ENCODE measurements around the gene OVCH1. TPM values are rescaled to one million over a fixed set of nuclear protein-coding genes. Genes with fewer than 3 reads are reported as not detected.
"Not testable (repeated sequence)": the region's sequence is repeated elsewhere in the genome, so short reads cannot be mapped to it uniquely, and the experiment has no call there.

Gene OVCH1
- total RNA-seq, 1 donor from 2014 or later = not detected

- no peak for TF ChIP-seq CTCF (IDR thresholded peaks at IDR 0.05; ENCODE audit: partially characterized antibody, unreplicated experiment)
- Mint-ChIP-seq H3K9me3 (ENCODE audit: unreplicated experiment) (no peaks in the 10 kb centered on the region), H3K36me3 (ENCODE audit: unreplicated experiment) (no peaks in the 10 kb centered on the region), H3K27me3 (ENCODE audit: unreplicated experiment) (no peaks in the 10 kb centered on the region), H3K4me3 (ENCODE audit: unreplicated experiment) (no peak overlapping the region), H3K4me1 (ENCODE audit: low read depth, unreplicated experiment) (no peaks in the 10 kb centered on the region), H3K27ac (ENCODE audit: unreplicated experiment) (no peak overlapping the region)
- DNase-seq = no peak
These were observed 99.0 kb downstream of the OVCH1 start for GRCh38 chr12:29398495-29398894.

- no peak for DNase-seq
- no peak for TF ChIP-seq CTCF (IDR thresholded peaks at IDR 0.05; ENCODE audit: partially characterized antibody, unreplicated experiment)
- Mint-ChIP-seq H3K9me3 (ENCODE audit: unreplicated experiment) (no peaks in the 10 kb centered on the region), H3K4me3 (ENCODE audit: unreplicated experiment) (no peak overlapping the region), H3K36me3 (ENCODE audit: unreplicated experiment) (no peaks in the 10 kb centered on the region), H3K4me1 (ENCODE audit: low read depth, unreplicated experiment) (no peaks in the 10 kb centered on the region), H3K27ac (ENCODE audit: unreplicated experiment) (no peak overlapping the region), H3K27me3 (ENCODE audit: unreplicated experiment) (no peaks in the 10 kb centered on the region)
These were observed 100.7 kb downstream of the OVCH1 start for GRCh38 chr12:29396774-29397173.

DNA sequence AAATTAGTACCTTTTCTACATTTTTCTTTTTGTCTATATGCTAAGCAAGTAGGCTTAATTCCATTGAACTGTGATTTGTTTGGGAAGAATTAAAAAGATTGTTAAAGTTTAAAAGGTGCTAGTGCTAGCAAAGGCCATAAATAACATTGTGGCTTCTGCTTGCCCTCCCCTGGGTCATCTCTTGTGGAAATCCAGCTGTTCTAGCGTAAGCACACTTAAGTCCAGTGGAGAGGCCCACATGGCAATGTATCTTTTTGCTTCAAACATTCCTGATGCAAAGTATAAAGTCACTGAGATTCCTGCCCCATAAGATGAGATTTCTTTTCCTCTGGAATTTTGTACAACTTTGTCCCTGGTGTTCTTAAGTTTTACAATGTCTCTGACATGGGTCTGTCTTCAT is 102.1 kb downstream of the OVCH1 start:
- TF ChIP-seq CTCF (IDR thresholded peaks at IDR 0.05; ENCODE audit: partially characterized antibody, unreplicated experiment) = no peak
- H3K4me3 Mint-ChIP-seq (ENCODE audit: unreplicated experiment) = no peak overlapping the region
- no peaks in the 10 kb centered on the region for H3K9me3 Mint-ChIP-seq (ENCODE audit: unreplicated experiment)
- no peaks in the 10 kb centered on the region for H3K36me3 Mint-ChIP-seq (ENCODE audit: unreplicated experiment)
- no peaks in the 10 kb centered on the region for H3K4me1 Mint-ChIP-seq (ENCODE audit: low read depth, unreplicated experiment)
- DNase-seq = no peak
- no peak overlapping the region for H3K27ac Mint-ChIP-seq (ENCODE audit: unreplicated experiment)
- H3K27me3 Mint-ChIP-seq (ENCODE audit: unreplicated experiment) = no peaks in the 10 kb centered on the region

GRCh38 chr12:29390419-29390818 is 107.1 kb downstream of the OVCH1 start:
- not testable (repeated sequence) for H3K27ac Mint-ChIP-seq (ENCODE audit: unreplicated experiment); H3K36me3 Mint-ChIP-seq (ENCODE audit: unreplicated experiment); H3K27me3 Mint-ChIP-seq (ENCODE audit: unreplicated experiment); H3K4me3 Mint-ChIP-seq (ENCODE audit: unreplicated experiment); DNase-seq; H3K4me1 Mint-ChIP-seq (ENCODE audit: low read depth, unreplicated experiment); H3K9me3 Mint-ChIP-seq (ENCODE audit: unreplicated experiment)

DNA sequence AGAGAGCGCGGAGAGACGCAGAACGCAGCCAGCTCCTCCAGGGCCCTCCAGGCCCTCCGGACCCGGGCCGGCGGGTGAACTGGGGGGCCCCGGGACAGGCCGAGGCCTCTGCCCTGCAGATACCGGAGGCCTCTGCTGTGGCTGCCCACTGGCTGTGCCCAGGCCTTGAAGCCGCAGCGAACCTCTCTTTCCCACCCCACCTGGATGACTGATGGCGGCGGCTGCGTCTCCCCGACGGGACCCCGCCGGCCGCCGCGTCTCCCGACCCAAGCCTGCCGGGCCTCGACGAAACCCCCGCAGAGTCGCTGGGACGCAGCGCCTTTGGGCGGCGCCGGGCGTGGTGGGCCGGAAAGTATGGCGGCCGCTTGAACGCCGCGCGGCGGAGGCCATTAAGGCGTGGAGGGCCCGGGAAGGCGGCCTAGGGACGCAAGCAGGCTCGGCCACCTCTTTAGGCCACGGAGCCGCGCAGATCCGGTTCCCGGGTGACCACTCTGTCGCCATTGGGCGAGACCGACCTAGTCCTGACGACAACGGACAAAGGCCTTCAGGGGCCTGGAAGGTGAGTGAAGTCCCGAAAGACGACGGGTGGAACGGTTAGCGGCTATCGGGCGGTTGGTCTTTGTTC is 108.1 kb downstream of the OVCH1 start:
- Mint-ChIP-seq H3K27me3 (ENCODE audit: unreplicated experiment) (no peaks in the 10 kb centered on the region), H3K4me1 (ENCODE audit: low read depth, unreplicated experiment) (no peaks in the 10 kb centered on the region), H3K9me3 (ENCODE audit: unreplicated experiment) (no peaks in the 10 kb centered on the region), H3K36me3 (ENCODE audit: unreplicated experiment) (no peaks in the 10 kb centered on the region), H3K4me3 (ENCODE audit: unreplicated experiment) (no peak overlapping the region), H3K27ac (ENCODE audit: unreplicated experiment) (no peak overlapping the region)
- no peak for TF ChIP-seq CTCF (IDR thresholded peaks at IDR 0.05; ENCODE audit: partially characterized antibody, unreplicated experiment)
- no peak for DNase-seq

DNA sequence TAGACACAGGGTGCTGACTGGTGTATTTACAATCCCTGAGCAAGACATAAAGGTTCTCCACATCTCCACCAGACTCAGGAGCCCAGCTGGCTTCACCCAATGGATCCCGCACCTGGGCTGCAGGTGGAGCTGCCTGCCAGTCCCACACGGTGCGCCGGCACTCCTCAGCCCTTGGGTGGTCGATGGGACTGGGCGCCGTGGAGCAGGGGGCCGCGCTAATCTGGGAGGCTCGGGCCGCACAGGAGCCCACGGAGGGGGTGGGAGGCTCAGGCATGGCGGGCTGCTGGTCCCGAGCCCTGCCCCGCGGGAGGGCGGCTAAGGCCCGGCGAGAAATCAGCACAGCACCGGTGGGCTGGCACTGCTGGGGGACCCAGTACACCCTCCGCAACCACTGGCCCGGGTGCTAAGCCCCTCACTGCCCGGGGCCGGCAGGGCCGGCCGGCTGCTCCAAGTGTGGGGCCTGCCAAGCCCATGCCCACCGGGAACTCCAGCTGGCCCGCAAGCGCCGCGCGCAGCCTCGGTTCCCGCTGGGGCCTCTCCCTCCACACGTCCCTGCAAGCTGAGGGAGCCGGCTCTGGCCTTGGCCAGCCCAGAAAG is 111.3 kb downstream of the OVCH1 start:
- H3K27me3 Mint-ChIP-seq (ENCODE audit: unreplicated experiment); H3K9me3 Mint-ChIP-seq (ENCODE audit: unreplicated experiment); H3K4me3 Mint-ChIP-seq (ENCODE audit: unreplicated experiment); H3K27ac Mint-ChIP-seq (ENCODE audit: unreplicated experiment); DNase-seq; H3K4me1 Mint-ChIP-seq (ENCODE audit: low read depth, unreplicated experiment); H3K36me3 Mint-ChIP-seq (ENCODE audit: unreplicated experiment): not testable (repeated sequence)

- H3K4me3 Mint-ChIP-seq (ENCODE audit: unreplicated experiment); DNase-seq; H3K27me3 Mint-ChIP-seq (ENCODE audit: unreplicated experiment); H3K9me3 Mint-ChIP-seq (ENCODE audit: unreplicated experiment); H3K4me1 Mint-ChIP-seq (ENCODE audit: low read depth, unreplicated experiment); H3K27ac Mint-ChIP-seq (ENCODE audit: unreplicated experiment); H3K36me3 Mint-ChIP-seq (ENCODE audit: unreplicated experiment): not testable (repeated sequence)
These were observed 112.3 kb downstream of the OVCH1 start for GRCh38 chr12:29385194-29385593.

Data from glutamatergic neuron (in vitro differentiated cells).